Measurements from ENCODE around the gene TMEM183A. TPM values are rescaled to one million over a fixed set of nuclear protein-coding genes. Genes with fewer than 3 reads are reported as not detected.

The TMEM183A gene
- total RNA-seq, 1 experiment from 2014 or later, result 59.1 TPM

- ATAC-seq, result no peak
- POLR2A ChIA-PET, result no interaction called here
- no peak overlapping the region for H3K27ac ChIP-seq (ENCODE audit: low read length)
- no peak overlapping the region for H3K4me3 ChIP-seq (ENCODE audit: low read depth in 2 of 2, low read length in 2 of 2)
- in situ Hi-C loops (cut with HindIII; ENCODE audit: low pct_unique_long_range_greater_than_20kb, low sequenced_read_pairs), result no loop called here
- no TSS peak for BruUV-seq (replicated peaks)
- no peaks in the 10 kb centered on the region for H3K4me1 ChIP-seq (ENCODE audit: control insufficient read depth, insufficient read depth, low read length)
- no peak for DNase-seq (ENCODE audit: low read depth, low spot score)
- CTCF ChIA-PET, result no interaction called here
- intact Hi-C loops (cut with micrococcal nuclease; ENCODE audit: unreplicated experiment), result no loop called here
- no peaks in the 10 kb centered on the region for H3K27me3 ChIP-seq (ENCODE audit: control insufficient read depth, insufficient read depth, low read length)
- H3K9me3 ChIP-seq (ENCODE audit: control insufficient read depth, insufficient read depth, low read depth, low read length), result no peaks in the 10 kb centered on the region
- no peak for TF ChIP-seq TCF7L2 (IDR thresholded peaks at IDR 0.05; ENCODE audit: low read depth, low read length)
- TF ChIP-seq POLR2AphosphoS5 (IDR thresholded peaks at IDR 0.05; ENCODE audit: low read depth, low read length), result no peak
- no peak for TF ChIP-seq CTCF (IDR thresholded peaks at IDR 0.05)
- no peak for TF ChIP-seq SIN3A (IDR thresholded peaks at IDR 0.05; ENCODE audit: borderline replicate concordance, insufficient read depth, low read depth, low read length)
- TF ChIP-seq REST (IDR thresholded peaks at IDR 0.05; ENCODE audit: insufficient read depth in 1 of 2, low read depth in 2 of 2, low read length in 1 of 2), result no peak
- no peaks in the 10 kb centered on the region for H3K36me3 ChIP-seq (ENCODE audit: control insufficient read depth, insufficient read depth, low read length)
Observed at GRCh38 chr1:203052601-203053000, 45.4 kb downstream of the TMEM183A start.

- ChIA-PET CTCF (interaction anchor here (0.5 kb wide), 1 partner anchor 258 kb away, joined by 4 read pairs; no protein-coding TSS in a partner anchor), POLR2A (interaction anchor here (0.7 kb wide), 1 partner anchor 193 kb away, joined by 4 read pairs; no protein-coding TSS in a partner anchor)
- no peaks in the 10 kb centered on the region for H3K4me1 ChIP-seq (ENCODE audit: control insufficient read depth, insufficient read depth, low read length)
- ATAC-seq (no peak), DNase-seq (ENCODE audit: low read depth, low spot score) (no peak)
- no peaks in the 10 kb centered on the region for H3K27me3 ChIP-seq (ENCODE audit: control insufficient read depth, insufficient read depth, low read length)
- intact Hi-C loops (cut with micrococcal nuclease; ENCODE audit: unreplicated experiment) (no loop called here), in situ Hi-C loops (cut with HindIII; ENCODE audit: low pct_unique_long_range_greater_than_20kb, low sequenced_read_pairs) (no loop called here)
- no peaks in the 10 kb centered on the region for H3K36me3 ChIP-seq (ENCODE audit: control insufficient read depth, insufficient read depth, low read length)
- H3K27ac ChIP-seq (ENCODE audit: low read length), result no peak overlapping the region
- no peak overlapping the region for H3K4me3 ChIP-seq (ENCODE audit: low read depth in 2 of 2, low read length in 2 of 2)
- H3K9me3 ChIP-seq (ENCODE audit: control insufficient read depth, insufficient read depth, low read depth, low read length), result no peaks in the 10 kb centered on the region
- BruUV-seq (replicated peaks), result no TSS peak
- no peak for TF ChIP-seq POLR2AphosphoS5 (IDR thresholded peaks at IDR 0.05; ENCODE audit: low read depth, low read length)
- TF ChIP-seq TCF7L2 (IDR thresholded peaks at IDR 0.05; ENCODE audit: low read depth, low read length), result no peak
- TF ChIP-seq REST (IDR thresholded peaks at IDR 0.05; ENCODE audit: insufficient read depth in 1 of 2, low read depth in 2 of 2, low read length in 1 of 2), result no peak
- no peak for TF ChIP-seq SIN3A (IDR thresholded peaks at IDR 0.05; ENCODE audit: borderline replicate concordance, insufficient read depth, low read depth, low read length)
- no peak for TF ChIP-seq CTCF (IDR thresholded peaks at IDR 0.05)
Observed at GRCh38 chr1:203054184-203054583, 47.0 kb downstream of the TMEM183A start.

Measured in Panc1 (cell line).